Measurements from ENCODE around the gene GPM6B.

The GPM6B gene

GRCh38 chrX:13768939-13769338 is 48.0 kb downstream of the GPM6B start:
- no peak for DNase-seq (ENCODE audit: low read depth, low spot score)

DNA sequence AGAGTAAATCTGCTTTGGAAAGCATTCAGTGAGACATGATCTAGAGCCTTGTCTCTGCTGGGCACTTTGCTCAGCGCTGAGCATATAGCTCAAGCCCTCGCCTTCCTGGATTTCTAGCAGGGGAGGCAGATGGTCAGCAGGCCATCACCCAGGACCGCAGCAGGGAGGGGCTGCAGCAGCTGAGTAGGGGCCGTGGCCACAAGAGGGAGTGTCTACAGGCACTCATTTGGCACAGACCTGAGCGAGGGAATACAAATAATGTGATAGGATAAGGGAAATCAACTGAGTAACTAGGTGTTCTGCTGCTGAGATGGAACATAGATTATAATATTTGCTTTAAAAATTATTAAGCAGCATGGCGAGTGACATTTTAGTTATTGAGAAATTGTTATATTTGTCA is 52.1 kb downstream of the GPM6B start:
- peak; percentile 51 for DNase-seq (ENCODE audit: low read depth, low spot score)

GRCh38 chrX:13764281-13764680 is 52.6 kb downstream of the GPM6B start:
- DNase-seq (ENCODE audit: low read depth, low spot score), result peak; percentile 6

- peak; percentile 4 for DNase-seq (ENCODE audit: low read depth, low spot score)
Measured at GRCh38 chrX:13763489-13763888, 53.4 kb downstream of the GPM6B start.

- no peak for DNase-seq (ENCODE audit: low read depth, low spot score)
Measured at GRCh38 chrX:13761606-13762414, 55.1 kb downstream of the GPM6B start.

DNA sequence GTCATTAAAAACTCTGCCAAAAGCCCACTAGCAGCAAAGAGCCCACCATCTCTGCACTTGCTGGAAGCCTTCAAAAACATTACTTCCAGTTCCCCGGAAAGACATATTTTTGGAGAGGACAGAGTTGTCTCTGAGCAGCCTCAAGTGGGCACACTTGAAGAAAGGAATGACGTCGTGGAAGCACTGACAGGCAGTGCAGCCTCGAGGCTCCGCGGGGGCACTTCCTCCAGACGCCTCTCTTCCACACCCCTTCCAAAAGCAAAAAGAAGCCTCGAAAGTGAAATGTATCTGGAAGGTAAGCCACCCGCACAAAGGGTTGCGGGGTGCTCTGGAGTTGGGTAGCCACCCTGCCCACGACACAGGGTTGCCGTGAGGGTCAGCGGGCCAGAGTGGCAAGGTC is 56.5 kb downstream of the GPM6B start:
- DNase-seq (ENCODE audit: low read depth, low spot score), result no peak

DNA sequence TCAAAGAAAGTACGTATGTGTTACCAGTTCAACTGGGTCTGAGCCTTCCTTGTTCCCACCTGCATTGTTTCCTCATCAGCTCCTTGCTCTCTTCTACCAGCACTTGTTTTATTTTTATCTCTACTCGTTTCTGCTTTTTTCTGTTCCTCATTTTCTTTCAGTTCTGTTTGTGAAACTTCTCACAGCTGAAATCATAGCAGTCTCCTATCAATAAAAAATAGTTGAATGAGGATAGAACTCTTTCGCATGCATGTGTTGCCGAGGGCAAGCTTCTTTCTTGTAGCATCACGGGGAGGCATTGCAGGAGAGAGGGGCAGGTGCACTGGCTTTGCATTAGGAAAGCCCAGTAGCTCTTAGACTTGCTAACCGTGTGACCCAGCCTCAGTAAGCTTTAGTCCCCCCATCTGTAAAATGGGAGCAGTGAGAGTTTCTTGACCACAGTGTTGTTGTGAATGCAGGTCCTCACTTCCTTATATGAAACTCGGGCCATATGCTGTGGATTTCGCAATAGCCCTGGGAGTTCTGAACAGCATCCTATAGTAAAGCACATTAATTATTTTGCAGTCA is 57.7 kb downstream of the GPM6B start:
- no peak for DNase-seq (ENCODE audit: low read depth, low spot score)

DNA sequence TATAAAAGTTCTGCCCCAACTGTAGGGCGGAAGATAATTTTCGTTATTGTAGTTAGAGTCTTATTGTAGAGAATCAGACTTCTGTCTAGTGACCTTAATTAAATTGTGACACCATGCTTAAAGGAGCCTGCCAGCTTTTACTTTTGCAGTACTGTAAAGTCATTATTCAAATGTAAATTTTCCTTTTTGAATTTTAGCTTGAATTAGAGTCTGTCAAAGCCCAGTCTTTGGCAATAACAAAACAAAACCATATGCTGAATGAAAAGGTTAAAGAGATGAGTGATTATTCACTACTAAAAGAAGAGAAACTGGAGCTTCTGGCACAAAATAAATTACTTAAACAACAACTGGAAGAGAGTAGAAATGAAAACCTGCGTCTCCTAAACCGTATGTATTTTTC is 60.5 kb downstream of the GPM6B start:
- no peak for DNase-seq (ENCODE audit: low read depth, low spot score)

- DNase-seq (ENCODE audit: low read depth, low spot score), result no peak
Measured at GRCh38 chrX:13755254-13755653, 61.6 kb downstream of the GPM6B start.

DNA sequence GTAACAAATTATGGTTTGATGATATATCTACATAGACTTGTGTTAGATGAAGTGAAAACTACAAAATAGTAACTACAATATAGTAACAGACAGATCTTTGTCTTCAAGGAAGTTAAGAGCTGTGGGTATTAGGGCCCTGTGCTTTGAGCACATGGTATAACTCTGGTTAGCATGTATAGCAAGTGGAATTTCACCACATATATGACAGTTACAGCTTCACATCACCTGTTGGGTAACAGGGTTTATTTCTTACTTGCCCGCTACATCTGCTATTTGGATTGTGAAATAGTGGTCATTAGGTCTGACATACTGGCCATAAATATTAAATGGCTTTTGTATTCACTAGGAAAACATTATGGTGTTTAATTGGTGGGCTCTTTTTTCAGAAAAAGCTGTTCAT is 62.1 kb downstream of the GPM6B start:
- DNase-seq (ENCODE audit: low read depth, low spot score), result no peak

DNA sequence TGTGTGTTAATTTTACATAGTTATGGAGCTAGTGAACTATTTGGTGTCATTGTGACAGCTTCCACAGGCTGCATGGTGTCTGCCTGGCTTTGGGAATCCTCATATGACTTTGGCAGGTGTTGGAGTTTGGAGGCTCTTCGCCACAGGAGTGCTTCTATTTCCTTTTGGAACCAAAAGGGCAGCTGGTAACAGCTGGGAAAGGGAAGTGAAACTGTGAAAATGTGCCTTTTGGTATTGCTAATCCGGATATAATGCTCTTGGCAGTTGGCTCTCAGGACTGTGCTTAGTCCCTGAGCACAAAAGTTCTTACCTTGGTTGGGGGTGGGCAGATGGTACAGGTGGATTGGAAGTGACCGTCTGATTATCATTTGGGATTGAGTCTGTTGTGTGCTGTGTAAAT is 64.2 kb downstream of the GPM6B start:
- no peak for DNase-seq (ENCODE audit: low read depth, low spot score)

DNA sequence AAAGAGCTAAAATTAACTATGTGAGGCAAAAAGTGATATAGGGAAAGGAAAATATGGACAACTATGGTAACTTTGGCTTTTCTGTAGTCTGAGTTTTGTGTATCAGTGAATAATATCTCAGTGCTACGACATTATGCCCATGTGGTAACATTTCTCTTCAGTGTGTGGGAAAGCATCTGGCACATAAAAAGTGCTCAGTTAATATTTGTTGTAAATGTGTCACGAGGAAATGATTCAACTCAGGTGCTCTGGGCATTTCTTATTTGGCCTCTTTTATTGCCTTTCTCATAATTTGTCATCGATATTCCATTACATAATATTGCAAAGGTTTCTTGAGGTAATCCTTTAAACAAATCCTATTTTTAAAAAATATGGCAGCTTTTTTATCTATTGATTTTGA is 64.8 kb downstream of the GPM6B start:
- no peak for DNase-seq (ENCODE audit: low read depth, low spot score)

GRCh38 chrX:13750812-13751211 is 66.1 kb downstream of the GPM6B start:
- no peak for DNase-seq (ENCODE audit: low read depth, low spot score)

DNA sequence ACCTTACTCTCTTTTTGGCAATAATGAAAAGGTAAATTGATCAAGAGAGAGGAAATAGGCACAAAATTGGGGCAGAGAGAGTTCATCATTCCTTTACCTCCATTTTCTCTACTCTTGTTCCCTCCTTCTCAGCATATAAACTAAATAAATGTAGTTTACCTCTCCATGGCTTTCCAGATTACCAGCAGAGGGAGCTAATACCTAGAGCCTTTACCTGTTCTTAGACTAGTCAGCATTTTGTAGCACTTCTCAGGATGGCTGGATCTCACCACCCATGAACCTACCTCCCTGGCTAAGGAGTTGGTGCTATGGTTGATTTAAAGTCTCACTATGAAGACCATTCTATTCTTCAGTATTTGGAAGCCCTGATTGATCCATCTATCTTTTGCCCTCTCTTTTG is 66.7 kb downstream of the GPM6B start:
- DNase-seq (ENCODE audit: low read depth, low spot score), result peak; percentile 54

DNA sequence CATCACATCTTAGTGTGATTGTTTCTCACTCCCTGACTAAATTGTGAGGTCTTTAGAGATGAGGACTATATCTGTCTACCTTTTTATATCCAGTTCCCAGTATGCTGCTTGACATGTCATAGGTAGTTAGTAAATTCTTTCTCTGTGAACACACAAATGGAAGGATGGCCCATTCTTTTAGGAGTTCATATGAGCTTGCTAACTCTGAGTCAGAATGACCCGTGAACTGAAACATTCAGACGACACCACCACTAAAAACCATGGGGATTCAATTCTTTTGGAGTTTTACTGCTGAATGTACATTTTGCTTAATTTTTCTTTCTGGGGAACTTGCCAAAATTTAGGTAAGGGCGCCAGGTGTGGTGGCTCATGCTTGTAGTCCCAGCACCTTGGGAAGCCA is 68.4 kb downstream of the GPM6B start:
- no peak for DNase-seq (ENCODE audit: low read depth, low spot score)

GRCh38 chrX:13747836-13748235 is 69.1 kb downstream of the GPM6B start:
- peak; percentile 62 for DNase-seq (ENCODE audit: low read depth, low spot score)

DNA sequence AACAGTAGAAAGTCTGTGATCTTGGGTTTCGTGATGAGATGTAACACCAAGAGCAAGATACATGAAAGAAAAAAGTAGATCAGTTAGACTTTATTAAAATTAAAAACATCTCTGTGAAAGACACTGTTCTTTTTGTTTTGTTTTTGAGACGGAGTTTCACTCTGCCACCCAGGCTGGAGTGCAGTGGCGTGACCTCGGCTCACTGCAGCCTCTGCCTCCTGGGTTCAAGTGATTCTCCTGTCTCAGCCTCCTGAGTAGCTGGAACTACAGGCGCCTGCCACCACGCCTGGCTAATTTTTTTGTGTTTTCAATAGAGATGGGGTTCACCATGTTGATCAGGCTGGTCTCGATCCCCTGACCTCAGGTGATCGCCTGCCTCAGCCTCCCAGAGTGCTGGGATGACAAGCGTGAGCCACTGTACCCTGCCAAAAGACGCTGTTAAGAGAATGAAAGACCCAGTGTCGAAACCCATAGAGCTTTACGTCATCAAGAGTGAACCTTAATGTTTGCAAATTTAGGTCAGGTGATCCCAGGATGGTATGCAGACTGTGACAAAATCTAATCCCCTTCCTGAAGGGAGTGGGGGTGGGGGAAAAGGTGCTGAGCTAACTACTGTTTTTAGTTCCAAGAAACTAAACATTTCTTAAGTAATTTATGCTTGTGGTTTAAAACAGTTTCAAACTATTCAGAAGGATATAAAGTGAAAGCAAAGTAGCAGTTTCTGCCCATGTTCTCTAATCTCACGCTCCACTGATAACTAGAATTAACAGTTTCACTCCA is 74.3 kb downstream of the GPM6B start:
- DNase-seq (ENCODE audit: low read depth, low spot score), result peak; percentile 45

- DNase-seq (ENCODE audit: low read depth, low spot score), result no peak
Measured at GRCh38 chrX:13741695-13742094, 75.2 kb downstream of the GPM6B start.

DNA sequence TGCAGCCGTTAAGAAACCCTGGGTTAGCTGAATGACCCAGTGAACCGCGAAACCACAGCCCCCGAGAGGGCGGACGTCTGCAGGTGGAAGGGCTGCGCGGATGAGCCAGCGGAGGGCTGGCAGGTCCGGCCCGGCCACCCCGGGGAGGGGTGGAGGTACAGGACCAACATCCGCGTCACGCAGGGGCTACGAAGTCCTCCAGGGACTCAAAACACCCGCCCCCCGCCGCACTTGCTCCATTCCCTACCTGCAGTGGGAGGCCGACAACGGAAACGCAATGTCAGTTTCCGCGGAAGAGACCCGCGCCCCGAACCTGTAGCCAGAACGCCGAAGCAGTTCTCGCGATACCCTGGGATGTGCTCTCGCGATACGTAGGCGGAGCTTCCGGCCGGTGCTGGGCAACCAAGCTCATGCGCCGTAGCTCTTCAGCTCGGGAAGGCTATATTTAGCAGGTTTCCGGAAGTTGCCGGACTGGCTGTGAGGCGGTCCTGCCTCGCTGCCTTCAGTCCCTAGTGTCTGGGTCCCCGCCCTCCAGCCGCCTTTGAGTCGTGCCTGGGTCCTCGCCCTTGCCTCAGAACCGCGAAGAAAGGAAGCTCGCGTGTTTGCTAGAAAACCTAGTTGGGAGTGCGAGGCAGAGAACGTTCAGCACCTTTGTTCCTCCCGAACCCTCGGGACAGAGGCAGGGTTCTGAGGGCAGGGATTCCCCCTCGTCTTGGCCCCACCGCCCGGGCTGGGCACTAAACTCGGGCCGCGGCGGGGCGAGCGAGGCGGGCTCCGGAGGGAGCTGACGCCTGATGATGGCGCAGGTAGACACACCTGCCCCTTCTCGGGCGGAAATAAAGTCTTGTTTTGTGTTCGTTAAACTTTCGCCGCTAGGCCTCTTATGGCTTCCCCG is 82.4 kb downstream of the GPM6B start, which contains the start of the genes OFD1 and TRAPPC2:
Gene OFD1, plus strand, starts transcription at position 471 of the 895 bp plus-strand sequence. Its CDS starts 324 bp downstream, at position 795.
Gene TRAPPC2, minus strand, starts transcription at position 343 of the 895 bp plus-strand sequence. CDS start 14,657 bp downstream, outside the sequence.
- DNase-seq (ENCODE audit: low read depth, low spot score), result peak; percentile 98

GRCh38 chrX:13733506-13733905 is 83.4 kb downstream of the GPM6B start:
- no peak for DNase-seq (ENCODE audit: low read depth, low spot score)

All from astrocyte of the hippocampus (primary cell).